Suppressor macrophage (primary cell): ENCODE measurements around the gene MMRN1.

Experiments
- DNase-seq, 4 experiments: peaks; one replicate each; pipeline ENCODE4 v3.0.0-alpha.2; 2020 to 2022

The MMRN1 gene

DNA sequence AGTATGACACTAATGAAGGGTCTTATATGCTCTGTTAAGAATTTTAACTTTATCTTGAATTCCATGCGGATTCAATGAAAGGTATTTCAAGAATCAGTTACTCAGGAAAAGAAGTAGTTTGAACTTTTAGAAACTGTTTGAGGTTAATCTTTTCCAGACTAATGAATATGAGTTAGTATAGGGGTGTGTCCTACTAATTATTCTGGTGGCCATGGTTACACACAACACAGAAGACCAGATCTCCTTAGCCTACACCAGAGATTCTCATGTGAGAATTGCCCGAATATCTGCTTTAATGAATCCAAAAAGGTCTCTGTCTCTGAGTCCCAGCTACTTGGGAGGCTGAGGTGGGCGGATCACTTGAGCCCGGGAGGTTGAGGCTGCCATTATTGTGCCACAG is 100.4 kb downstream of the MMRN1 start:
- no peak for DNase-seq

GRCh38 chr4:89995814-89996213 is 101.2 kb downstream of the MMRN1 start:
- DNase-seq: no peak

GRCh38 chr4:89997171-89997704 is 102.6 kb downstream of the MMRN1 start:
- DNase-seq: no peak

DNA sequence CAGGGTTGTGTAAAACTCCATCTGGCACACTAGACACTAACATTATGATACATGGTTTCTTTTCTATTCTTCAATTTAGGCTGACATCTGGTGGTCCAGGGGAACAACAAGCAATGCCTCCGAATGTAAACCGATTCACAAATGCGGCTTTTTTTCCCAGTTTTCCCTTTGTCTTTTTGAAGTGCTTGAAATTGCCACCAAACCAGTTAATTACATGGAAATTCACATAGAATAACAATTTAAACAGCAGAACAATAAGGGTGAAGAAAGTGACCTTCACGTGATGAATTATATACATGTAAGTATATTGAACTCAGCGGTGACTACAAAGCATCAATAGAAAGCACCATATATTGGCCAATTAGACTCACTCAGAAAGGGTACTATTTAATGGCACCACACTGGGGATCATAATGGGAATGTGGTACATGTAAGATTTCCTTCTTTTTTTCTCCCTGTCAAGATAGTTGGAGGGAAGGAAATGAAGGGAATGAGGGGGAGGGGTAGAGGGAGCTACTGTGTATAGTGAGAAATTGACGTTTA is 103.9 kb downstream of the MMRN1 start:
- no peak for DNase-seq

GRCh38 chr4:90001023-90001422 is 106.4 kb downstream of the MMRN1 start:
- DNase-seq: no peak

DNA sequence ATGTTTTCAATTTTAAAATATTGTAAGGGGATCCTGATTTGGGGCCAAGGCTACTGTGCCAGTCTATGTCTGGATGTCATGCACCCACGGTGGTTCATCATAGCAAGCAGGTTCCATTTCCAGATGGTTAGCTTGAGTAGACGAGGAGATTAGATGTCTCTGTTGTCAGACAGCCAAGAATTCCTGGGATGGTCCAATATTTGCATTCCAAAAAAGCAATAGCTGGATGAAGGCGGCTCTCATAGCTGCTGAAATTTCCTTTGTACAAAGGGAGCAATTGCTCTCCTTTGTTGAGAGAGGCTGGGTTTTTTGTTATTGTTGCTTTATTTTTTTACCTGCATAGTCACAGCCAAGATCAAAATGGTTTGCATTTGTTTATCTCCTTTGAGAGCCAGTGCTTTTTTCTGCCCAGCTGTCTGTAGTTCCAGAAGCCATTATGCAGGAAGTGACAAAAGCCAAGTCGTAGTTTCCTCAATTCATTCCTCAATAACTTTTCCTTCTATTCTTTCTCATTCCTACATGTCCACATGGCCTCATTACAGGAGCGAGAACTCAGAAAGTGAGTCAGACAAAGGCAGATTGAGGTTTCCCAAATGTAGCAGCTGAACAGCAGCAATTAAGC is 107.9 kb downstream of the MMRN1 start:
- no peak for DNase-seq
